ENCODE results near the gene NIPAL3. TPM values are rescaled to one million over a fixed set of nuclear protein-coding genes. Genes with fewer than 3 reads are reported as not detected.

Gene NIPAL3
- total RNA-seq, 1 experiment from 2014 or later, result 7.7 TPM

GRCh38 chr1:24516506-24516905 is 100.9 kb downstream of the NIPAL3 start:
- Histone ChIP-seq H3K14ac (ENCODE audit: insufficient read depth, low read length) (no peak overlapping the region), H3T11ph (ENCODE audit: low read length) (no peak overlapping the region), H3K9me3 (ENCODE audit: control insufficient read depth, low read depth, low read length) (no peaks in the 10 kb centered on the region), H3K4ac (ENCODE audit: low read depth, low read length) (no peak overlapping the region), H3K23me2 (ENCODE audit: insufficient read length, low read depth, low read length, poor library complexity, severe bottlenecking) (no peaks in the 10 kb centered on the region), H3K4me1 (ENCODE audit: insufficient read depth, low read length) (no peaks in the 10 kb centered on the region), H3K4me2 (ENCODE audit: insufficient read depth, insufficient read length, low read length) (no peak overlapping the region), H2BK12ac (ENCODE audit: insufficient read length, low read depth, low read length) (no peak overlapping the region), H2BK120ac (ENCODE audit: low read depth, low read length, poor library complexity, severe bottlenecking) (no peak overlapping the region), H4K8ac (replicated peaks; ENCODE audit: insufficient read length, low read depth, low read length) (no peak overlapping the region), H2BK20ac (ENCODE audit: low read depth, low read length, poor library complexity, severe bottlenecking) (no peak overlapping the region), H3K79me1 (ENCODE audit: insufficient read depth, low read depth, low read length, poor library complexity, severe bottlenecking) (no peaks in the 10 kb centered on the region), H3K27ac (ENCODE audit: insufficient read length, low read depth, low read length) (no peak overlapping the region), H2BK15ac (ENCODE audit: low read depth, low read length) (no peak overlapping the region), H3K56ac (ENCODE audit: insufficient read length, low read depth, low read length) (no peak overlapping the region), H3K18ac (ENCODE audit: insufficient read length, low read depth, low read length) (no peak overlapping the region), H4K5ac (ENCODE audit: insufficient read length, low read depth, low read length) (no peak overlapping the region), H2BK5ac (ENCODE audit: insufficient read length, low read length) (no peak overlapping the region), H4K91ac (ENCODE audit: insufficient read length, low read depth, low read length) (no peak overlapping the region), H2AFZ (ENCODE audit: low read length) (no peak overlapping the region), H2AK5ac (ENCODE audit: insufficient read length, low read length) (no peak overlapping the region), H3K27me3 (ENCODE audit: insufficient read depth, low read length) (no peaks in the 10 kb centered on the region), H3K79me2 (ENCODE audit: insufficient read depth, low read length) (no peaks in the 10 kb centered on the region), H4K20me1 (ENCODE audit: control insufficient read depth, insufficient read depth, insufficient read length) (no peaks in the 10 kb centered on the region), H3K9ac (ENCODE audit: extremely low read depth, insufficient read length, low read length) (no peak overlapping the region), H3K23ac (ENCODE audit: insufficient read length, low read depth, low read length) (no peak overlapping the region)
- peak overlapping the region; percentile 18 to 68 (median 53); a peak in 4 of 7 replicates for H3K27ac Mint-ChIP-seq
- H3K9me3 Mint-ChIP-seq, result no peaks in the 10 kb centered on the region
- no peaks in the 10 kb centered on the region for H3K27me3 Mint-ChIP-seq (ENCODE audit: low read depth)
- no peak for DNase-seq
- H3K4me1 Mint-ChIP-seq, result peaks cover 4 to 7% of the 10 kb centered on the region in 2 experiments; a peak in 3 of 4 replicates
- WGBS (ENCODE audit: extremely low coverage, insufficient read length, low lambda C conversion rate), result no CpG with 5 or more reads among the region's 12 CpGs
- no peak for TF ChIP-seq CTCF (conservative IDR thresholded peaks at IDR 0.05)
- H3K4me3 Mint-ChIP-seq, result no peak overlapping the region
- peaks cover 3 to 8% (median 8%) of the 10 kb centered on the region in 3 experiments; a peak in 4 of 7 replicates for H3K36me3 Mint-ChIP-seq (ENCODE audit: insufficient read depth in 1 of 3, low read depth in 3 of 3)

Measured in H9 (cell line).